Loucy (cell line): ENCODE data around the gene PSEN2.

Experiments
- EZH2phosphoT487 ChIP-seq: fragments of 200-600 bp; IDR thresholded peaks from 2 replicates; pipeline ENCODE4 v1.6.1; 2018; ENCODE audit warnings: antibody characterized with exemption, mild to moderate bottlenecking, moderate library complexity, borderline replicate concordance
- TF ChIP-seq, protein P1 (sequence below): fragments of 200-600 bp; sonication (generic); conservative IDR thresholded peaks from 2 replicates; pipeline ENCODE4 v1.5.1; 2014; ENCODE audit warnings: mild to moderate bottlenecking, antibody characterized with exemption, low read length

DNA sequence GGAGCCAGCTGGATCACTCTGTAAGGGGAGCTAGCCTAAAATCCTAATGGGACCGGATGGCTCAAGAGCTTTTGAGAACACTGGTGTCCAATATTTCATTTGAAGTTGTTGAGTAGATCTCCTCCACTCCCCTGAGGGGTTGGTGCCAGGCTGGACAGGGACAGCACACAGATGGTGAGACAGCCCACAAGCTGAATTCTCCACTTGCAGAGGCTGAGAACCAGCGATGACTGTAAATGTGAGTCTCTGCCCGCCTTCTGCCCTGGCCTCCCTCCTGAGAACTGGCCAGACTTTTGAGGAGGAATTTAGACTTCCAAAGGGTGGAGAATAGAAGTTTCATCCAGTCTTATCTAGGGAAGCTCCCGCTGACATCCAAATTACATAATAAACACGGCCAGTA, 49.2 kb downstream of the PSEN2 start:
- TF ChIP-seq, protein P1, sequence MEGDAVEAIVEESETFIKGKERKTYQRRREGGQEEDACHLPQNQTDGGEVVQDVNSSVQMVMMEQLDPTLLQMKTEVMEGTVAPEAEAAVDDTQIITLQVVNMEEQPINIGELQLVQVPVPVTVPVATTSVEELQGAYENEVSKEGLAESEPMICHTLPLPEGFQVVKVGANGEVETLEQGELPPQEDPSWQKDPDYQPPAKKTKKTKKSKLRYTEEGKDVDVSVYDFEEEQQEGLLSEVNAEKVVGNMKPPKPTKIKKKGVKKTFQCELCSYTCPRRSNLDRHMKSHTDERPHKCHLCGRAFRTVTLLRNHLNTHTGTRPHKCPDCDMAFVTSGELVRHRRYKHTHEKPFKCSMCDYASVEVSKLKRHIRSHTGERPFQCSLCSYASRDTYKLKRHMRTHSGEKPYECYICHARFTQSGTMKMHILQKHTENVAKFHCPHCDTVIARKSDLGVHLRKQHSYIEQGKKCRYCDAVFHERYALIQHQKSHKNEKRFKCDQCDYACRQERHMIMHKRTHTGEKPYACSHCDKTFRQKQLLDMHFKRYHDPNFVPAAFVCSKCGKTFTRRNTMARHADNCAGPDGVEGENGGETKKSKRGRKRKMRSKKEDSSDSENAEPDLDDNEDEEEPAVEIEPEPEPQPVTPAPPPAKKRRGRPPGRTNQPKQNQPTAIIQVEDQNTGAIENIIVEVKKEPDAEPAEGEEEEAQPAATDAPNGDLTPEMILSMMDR = no peak
- no peak for TF ChIP-seq EZH2phosphoT487
